GM12892 (cell line): ENCODE measurements around the gene CSPG4.

Experiments used
- POLR2A ChIP-seq: IDR thresholded peaks from 2 replicates; pipeline ENCODE4 v1.6.1; 2011; ENCODE audit warnings: low read depth, low read length, control low read depth
- POLR2AphosphoS5 ChIP-seq: IDR thresholded peaks from 2 replicates; pipeline ENCODE4 v1.6.1; 2011; ENCODE audit warnings: low read depth, low read length, control low read depth
- TAF1 ChIP-seq: IDR thresholded peaks from 2 replicates; pipeline ENCODE4 v1.6.1; 2011; ENCODE audit warnings: low read depth, mild to moderate bottlenecking, control low read depth, low read length, borderline replicate concordance

GRCh38 chr15:75704618-75705017 is 8.0 kb downstream of the CSPG4 start:
- TF ChIP-seq POLR2A = no peak
- TF ChIP-seq POLR2AphosphoS5 = no peak
- TF ChIP-seq TAF1 = no peak
